ENCODE measurements around the gene ANKMY1. TPM values are rescaled to one million over a fixed set of nuclear protein-coding genes. Genes with fewer than 3 reads are reported as not detected.

Gene ANKMY1
- total and polyA plus RNA-seq, 2 experiments from 2014 or later, result 2.3 to 8.9 TPM

- H3K9me2 ChIP-seq (ENCODE audit: insufficient read depth), result no peaks in the 10 kb centered on the region
- no peaks in the 10 kb centered on the region for H3K79me2 ChIP-seq (replicated peaks; ENCODE audit: insufficient read depth)
- H4K20me1 ChIP-seq (replicated peaks; ENCODE audit: insufficient read depth), result peaks cover 14% of the 10 kb centered on the region
- no peaks in the 10 kb centered on the region for H3F3A ChIP-seq (replicated peaks; ENCODE audit: low read depth)
- no peaks in the 10 kb centered on the region; the same call in 1 of the 2 replicates for H3K4me1 ChIP-seq (ENCODE audit: insufficient read depth)
- TF ChIP-seq CREB1 (CRISPR knock-in tag; IDR thresholded peaks at IDR 0.05; ENCODE audit: low read depth) (no peak), POLR2AphosphoS5 (IDR thresholded peaks at IDR 0.05; ENCODE audit: low read depth) (no peak), ZNF462 (CRISPR knock-in tag; IDR thresholded peaks at IDR 0.05) (no peak), CTCF (conservative IDR thresholded peaks at IDR 0.05; ENCODE audit: low read depth in 2 of 2) (no peak), ETS1 (IDR thresholded peaks at IDR 0.05) (no peak), STAT1 (IDR thresholded peaks at IDR 0.05; ENCODE audit: unreplicated experiment) (no peak), NANOG (IDR thresholded peaks at IDR 0.05; ENCODE audit: borderline replicate concordance) (no peak), EZH2 (IDR thresholded peaks at IDR 0.05; ENCODE audit: low read depth, unreplicated experiment) (no peak), JUNB (IDR thresholded peaks at IDR 0.05; ENCODE audit: unreplicated experiment) (no peak), ZNF331 (CRISPR knock-in tag; IDR thresholded peaks at IDR 0.05; ENCODE audit: low read depth) (no peak)
- TF ChIP-seq, protein P1, sequence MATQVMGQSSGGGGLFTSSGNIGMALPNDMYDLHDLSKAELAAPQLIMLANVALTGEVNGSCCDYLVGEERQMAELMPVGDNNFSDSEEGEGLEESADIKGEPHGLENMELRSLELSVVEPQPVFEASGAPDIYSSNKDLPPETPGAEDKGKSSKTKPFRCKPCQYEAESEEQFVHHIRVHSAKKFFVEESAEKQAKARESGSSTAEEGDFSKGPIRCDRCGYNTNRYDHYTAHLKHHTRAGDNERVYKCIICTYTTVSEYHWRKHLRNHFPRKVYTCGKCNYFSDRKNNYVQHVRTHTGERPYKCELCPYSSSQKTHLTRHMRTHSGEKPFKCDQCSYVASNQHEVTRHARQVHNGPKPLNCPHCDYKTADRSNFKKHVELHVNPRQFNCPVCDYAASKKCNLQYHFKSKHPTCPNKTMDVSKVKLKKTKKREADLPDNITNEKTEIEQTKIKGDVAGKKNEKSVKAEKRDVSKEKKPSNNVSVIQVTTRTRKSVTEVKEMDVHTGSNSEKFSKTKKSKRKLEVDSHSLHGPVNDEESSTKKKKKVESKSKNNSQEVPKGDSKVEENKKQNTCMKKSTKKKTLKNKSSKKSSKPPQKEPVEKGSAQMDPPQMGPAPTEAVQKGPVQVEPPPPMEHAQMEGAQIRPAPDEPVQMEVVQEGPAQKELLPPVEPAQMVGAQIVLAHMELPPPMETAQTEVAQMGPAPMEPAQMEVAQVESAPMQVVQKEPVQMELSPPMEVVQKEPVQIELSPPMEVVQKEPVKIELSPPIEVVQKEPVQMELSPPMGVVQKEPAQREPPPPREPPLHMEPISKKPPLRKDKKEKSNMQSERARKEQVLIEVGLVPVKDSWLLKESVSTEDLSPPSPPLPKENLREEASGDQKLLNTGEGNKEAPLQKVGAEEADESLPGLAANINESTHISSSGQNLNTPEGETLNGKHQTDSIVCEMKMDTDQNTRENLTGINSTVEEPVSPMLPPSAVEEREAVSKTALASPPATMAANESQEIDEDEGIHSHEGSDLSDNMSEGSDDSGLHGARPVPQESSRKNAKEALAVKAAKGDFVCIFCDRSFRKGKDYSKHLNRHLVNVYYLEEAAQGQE (IDR thresholded peaks at IDR 0.05; ENCODE audit: unreplicated experiment), result no peak
- Mint-ChIP-seq H3K27ac (no peak overlapping the region), H3K4me1 (peaks cover 18% of the 10 kb centered on the region), H3K27me3 (ENCODE audit: insufficient read depth, low read depth, poor library complexity) (peaks cover 9% of the 10 kb centered on the region), H3K4me3 (no peak overlapping the region), H3K36me3 (ENCODE audit: low read depth) (no peaks in the 10 kb centered on the region), H3K9me3 (no peaks in the 10 kb centered on the region)
- H2AFZ ChIP-seq, result no peak overlapping the region
- no peak overlapping the region for H3K4me2 ChIP-seq
- H3K36me3 ChIP-seq (ENCODE audit: insufficient read depth), result no peaks in the 10 kb centered on the region
- peaks cover 3% of the 10 kb centered on the region; the same call in 1 of the 2 replicates for H3K27me3 ChIP-seq (ENCODE audit: insufficient read depth)
- ATAC-seq (no peak), DNase-seq (ENCODE audit: low spot score) (no peak)
- no peak overlapping the region for H3K4me3 ChIP-seq
- no peak overlapping the region for H3K27ac ChIP-seq (ENCODE audit: low read depth)
Measured at GRCh38 chr2:240448387-240449274, 109.2 kb downstream of the ANKMY1 start.
